Pancreas (tissue), 10 donors: Measurements from ENCODE around the gene C2CD3. TPM values are rescaled to one million over a fixed set of nuclear protein-coding genes. Genes with fewer than 3 reads are reported as not detected.

Experiments
- ATAC-seq, 4 donors: fragments of 200-7000 bp; cut with Tn5 transposase; one replicate each; pipeline versions ENCODE4 v1.8.0 to v1.9.1; 2020; ENCODE audit warnings: mild to moderate bottlenecking in 4 of 4, moderate library complexity in 4 of 4
- DNase-seq, 6 donors: peaks; one replicate each; pipeline ENCODE4 v3.0.0-alpha.2; 2020
- FAIRE-seq: peaks from 2 replicates; lab custom pipeline; 2012; peaks lifted over from hg19 to GRCh38; lab: Jason Lieb, UNC
- H3K27ac ChIP-seq, 4 donors: fragments of 200-600 bp; sonication (generic); 1 replicate in 3 of 4; 2 replicates in 1 of 4; pipeline versions ENCODE4 v1.5.0 to v1.8.0; 2020
- H3K27me3 ChIP-seq, 4 donors: fragments of 200-600 bp; one replicate each; pipeline ENCODE4 v1.8.0; 2021
- H3K36me3 ChIP-seq, 3 donors: fragments of 200-600 bp; sonication (generic) in 1 of 3; one replicate each; pipeline versions ENCODE4 v1.5.0 to v1.8.0; 2020 to 2021
- H3K4me1 ChIP-seq, 3 donors: fragments of 200-600 bp; one replicate each; pipeline ENCODE4 v1.8.0; 2021
- H3K4me3 ChIP-seq, 4 donors: fragments of 200-600 bp; sonication (generic) in 2 of 4; one replicate each; pipeline versions ENCODE4 v1.5.0 to v1.8.0; 2020 to 2021
- H3K9me3 ChIP-seq, 4 donors: fragments of 200-600 bp; one replicate each; pipeline ENCODE4 v1.8.0; 2021
- WGBS, 2 donors: extraction: QIAGEN DNeasy Blood & Tissue Kit; methylation state at CpG; one replicate each; pipeline ENCODE4 v1.1.7; 2013; 5-methylcytosine and 5-hydroxymethylcytosine counted together
- intact Hi-C, 3 donors: fragments of 100-400 bp; cut with DNase I; formaldehyde crosslinking; loops; one replicate each; pipeline versions ENCODE4 v1.11.1 to v1.14.2; 2022
- polyA plus RNA-seq, 2 donors: library from polyadenylated mRNA; stranded (reverse); fragments of 200-250 nt; gene quantifications; one replicate each; pipeline ENCODE4 v1.2.3, GENCODE V29; 2013
- total RNA-seq, 6 donors: library from RNA; stranded (reverse); fragmentation: NEBNext Ultra II Directional in 4 of 6; extraction: Animal tissue kit (Norgen Biotek cat#: 25700) in 4 of 6; gene quantifications; one replicate each; pipeline versions ENCODE4 v1.2.1 to v1.2.4, GENCODE V29; 2021 to 2023
- TF ChIP-seq, protein P1 (sequence below), 4 donors: fragments of 200-600 bp; sonication (generic) in 3 of 4; IDR thresholded peaks; one replicate each; pipeline versions ENCODE4 v1.5.0 to v1.8.0; 2021; ENCODE audit warnings: antibody characterized with exemption in 4 of 4
- donor health status: healthy with polysubstance abuse.
- donor health status: DM: no; HTN: no; CAD: no; lungs with moderate emphysema.
- donor health status: DM: no; HTN: no; CAD: no.
- donor health status: control.
- donor health status: control.
- donor health status: Bipolar disorder and iron deficiency.
- donor health status: DM: yes; HTN: yes; CAD: no.
- donor health status: DM: no; HTN: no; CAD: no.
- donor health status: DM: no; HTN: no; CAD: no.
- donor health status: DM: yes; HTN: yes; CAD: no.

C2CD3 gene
- total and polyA plus RNA-seq, 8 donors: 7.0 to 14.8 (median 8.7) TPM

DNA sequence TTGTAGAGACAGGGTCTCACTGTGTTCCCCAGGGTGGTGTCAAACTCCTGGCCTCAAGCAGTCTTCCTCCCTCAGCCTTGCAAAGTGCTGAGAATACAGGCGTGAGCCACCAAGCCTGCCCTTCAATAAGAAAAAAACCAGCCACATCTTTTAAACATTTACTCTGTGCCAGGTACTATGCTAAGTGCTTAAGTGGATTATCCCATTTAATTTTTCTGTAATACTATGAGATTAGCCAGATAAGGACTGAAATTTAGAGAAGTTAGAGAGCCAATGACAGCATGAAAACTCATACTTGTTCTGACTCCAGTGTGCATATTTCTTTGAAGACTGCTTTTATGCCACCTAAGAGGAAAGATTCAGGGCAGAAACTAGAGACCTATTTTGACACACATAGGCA lies 35.9 kb upstream of the C2CD3 start:
- FAIRE-seq: no peak
- no peak for ATAC-seq

DNA sequence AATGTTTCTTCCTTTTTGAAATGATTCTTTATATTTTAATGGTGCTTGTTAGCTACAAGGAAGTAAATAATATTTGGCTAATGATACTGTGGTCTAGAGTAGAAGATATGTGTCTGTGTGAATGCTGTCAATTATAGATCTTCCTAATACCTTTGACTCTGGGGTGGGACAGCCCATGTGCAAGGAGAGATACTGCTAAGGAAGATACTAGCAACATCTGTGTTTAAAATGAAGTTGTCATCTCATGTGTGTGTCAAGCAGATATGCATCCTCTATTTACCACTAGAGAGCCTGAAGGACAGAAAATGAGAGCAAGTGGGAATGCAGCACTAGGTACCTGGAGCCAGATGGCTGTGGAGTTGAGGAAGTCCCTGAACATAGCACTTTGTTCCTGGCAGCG lies 34.4 kb upstream of the C2CD3 start:
- DNase-seq: no peak
- TF ChIP-seq, protein P1, sequence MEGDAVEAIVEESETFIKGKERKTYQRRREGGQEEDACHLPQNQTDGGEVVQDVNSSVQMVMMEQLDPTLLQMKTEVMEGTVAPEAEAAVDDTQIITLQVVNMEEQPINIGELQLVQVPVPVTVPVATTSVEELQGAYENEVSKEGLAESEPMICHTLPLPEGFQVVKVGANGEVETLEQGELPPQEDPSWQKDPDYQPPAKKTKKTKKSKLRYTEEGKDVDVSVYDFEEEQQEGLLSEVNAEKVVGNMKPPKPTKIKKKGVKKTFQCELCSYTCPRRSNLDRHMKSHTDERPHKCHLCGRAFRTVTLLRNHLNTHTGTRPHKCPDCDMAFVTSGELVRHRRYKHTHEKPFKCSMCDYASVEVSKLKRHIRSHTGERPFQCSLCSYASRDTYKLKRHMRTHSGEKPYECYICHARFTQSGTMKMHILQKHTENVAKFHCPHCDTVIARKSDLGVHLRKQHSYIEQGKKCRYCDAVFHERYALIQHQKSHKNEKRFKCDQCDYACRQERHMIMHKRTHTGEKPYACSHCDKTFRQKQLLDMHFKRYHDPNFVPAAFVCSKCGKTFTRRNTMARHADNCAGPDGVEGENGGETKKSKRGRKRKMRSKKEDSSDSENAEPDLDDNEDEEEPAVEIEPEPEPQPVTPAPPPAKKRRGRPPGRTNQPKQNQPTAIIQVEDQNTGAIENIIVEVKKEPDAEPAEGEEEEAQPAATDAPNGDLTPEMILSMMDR (IDR thresholded peaks at IDR 0.05): no peak
- peaks cover 0 to 9% (median 3%) of the 10 kb centered on the region in 3 donors for H3K36me3 ChIP-seq
- no peak overlapping the region for H3K27ac ChIP-seq
- FAIRE-seq: no peak
- no peak for ATAC-seq
- no peak overlapping the region for H3K4me3 ChIP-seq
- intact Hi-C loops: no loop called here
- H3K9me3 ChIP-seq: no peaks in the 10 kb centered on the region
- no peaks in the 10 kb centered on the region for H3K4me1 ChIP-seq
- WGBS, 2 donors: 93 to 96% methylated on average over 1 of the region's 1 CpG
- no peaks in the 10 kb centered on the region for H3K27me3 ChIP-seq

More for the DNA sequence above, 35.9 kb upstream of the C2CD3 start:
- Histone ChIP-seq H3K27me3 (no peaks in the 10 kb centered on the region), H3K27ac (no peak overlapping the region), H3K4me1 (no peaks in the 10 kb centered on the region), H3K9me3 (no peaks in the 10 kb centered on the region), H3K36me3 (peaks cover 0 to 9% (median 3%) of the 10 kb centered on the region in 3 donors), H3K4me3 (no peak overlapping the region)
- no peak for DNase-seq
- 95 to 97% methylated on average over 1 of the region's 1 CpG for WGBS, 2 donors
- intact Hi-C loops: no loop called here
- TF ChIP-seq, protein P1 (IDR thresholded peaks at IDR 0.05): no peak

DNA sequence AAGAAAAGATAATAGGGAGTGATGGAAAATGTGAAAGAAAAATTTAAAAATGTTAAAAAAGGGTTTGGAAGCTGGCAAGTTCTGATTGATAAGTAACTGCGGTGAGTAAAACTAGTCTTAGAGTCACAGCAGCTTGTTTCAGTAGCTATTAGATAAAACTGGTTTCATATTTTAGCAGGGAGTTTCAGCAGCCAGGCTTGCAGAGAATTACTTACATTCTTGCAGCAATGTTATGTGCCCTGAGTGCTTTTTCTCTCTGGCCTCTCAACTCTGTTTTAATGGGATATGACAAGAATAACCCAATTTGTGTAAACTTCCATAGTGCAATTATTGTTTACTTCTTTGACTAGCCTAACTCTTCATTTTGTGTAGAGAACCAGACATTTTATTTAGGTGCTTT lies 33.9 kb upstream of the C2CD3 start:
- ATAC-seq: no peak
- intact Hi-C loops: no loop called here
- Histone ChIP-seq H3K36me3 (peaks cover 0 to 5% (median 3%) of the 10 kb centered on the region in 3 donors), H3K9me3 (no peaks in the 10 kb centered on the region), H3K27ac (no peak overlapping the region), H3K4me1 (no peaks in the 10 kb centered on the region), H3K4me3 (no peak overlapping the region), H3K27me3 (no peaks in the 10 kb centered on the region)
- TF ChIP-seq, protein P1 (IDR thresholded peaks at IDR 0.05): no peak
- no peak for FAIRE-seq
- DNase-seq: no peak
- 91 to 98% methylated on average over 1 of the region's 1 CpG for WGBS, 2 donors

DNA sequence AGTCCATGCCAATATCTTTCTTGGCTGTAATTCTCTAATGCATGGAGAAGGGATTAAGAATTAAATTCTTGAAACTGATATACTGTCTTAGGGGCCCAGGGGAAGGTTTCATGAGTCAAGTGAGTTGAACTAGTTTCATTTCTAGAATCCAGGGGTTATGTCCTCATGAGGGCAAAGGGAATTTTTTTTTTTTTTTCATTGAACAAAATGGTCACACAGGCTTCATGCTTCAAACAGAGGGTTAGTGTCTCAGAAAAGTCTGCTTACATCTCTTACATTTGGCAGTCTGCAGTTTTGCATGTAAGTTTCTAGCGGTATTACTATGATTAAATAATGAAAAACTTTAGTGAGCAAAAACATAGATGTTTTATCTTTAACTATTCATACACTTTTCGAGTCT lies 33.2 kb upstream of the C2CD3 start:
- TF ChIP-seq, protein P1 (IDR thresholded peaks at IDR 0.05): no peak
- no peaks in the 10 kb centered on the region for H3K36me3 ChIP-seq
- intact Hi-C loops: no loop called here
- no peaks in the 10 kb centered on the region for H3K9me3 ChIP-seq
- no peak overlapping the region for H3K4me3 ChIP-seq
- H3K4me1 ChIP-seq: no peaks in the 10 kb centered on the region
- DNase-seq (no peak), ATAC-seq (no peak), FAIRE-seq (no peak)
- no peak overlapping the region for H3K27ac ChIP-seq
- 86 to 96% methylated on average over 2 of the region's 2 CpGs for WGBS, 2 donors
- no peaks in the 10 kb centered on the region for H3K27me3 ChIP-seq

DNA sequence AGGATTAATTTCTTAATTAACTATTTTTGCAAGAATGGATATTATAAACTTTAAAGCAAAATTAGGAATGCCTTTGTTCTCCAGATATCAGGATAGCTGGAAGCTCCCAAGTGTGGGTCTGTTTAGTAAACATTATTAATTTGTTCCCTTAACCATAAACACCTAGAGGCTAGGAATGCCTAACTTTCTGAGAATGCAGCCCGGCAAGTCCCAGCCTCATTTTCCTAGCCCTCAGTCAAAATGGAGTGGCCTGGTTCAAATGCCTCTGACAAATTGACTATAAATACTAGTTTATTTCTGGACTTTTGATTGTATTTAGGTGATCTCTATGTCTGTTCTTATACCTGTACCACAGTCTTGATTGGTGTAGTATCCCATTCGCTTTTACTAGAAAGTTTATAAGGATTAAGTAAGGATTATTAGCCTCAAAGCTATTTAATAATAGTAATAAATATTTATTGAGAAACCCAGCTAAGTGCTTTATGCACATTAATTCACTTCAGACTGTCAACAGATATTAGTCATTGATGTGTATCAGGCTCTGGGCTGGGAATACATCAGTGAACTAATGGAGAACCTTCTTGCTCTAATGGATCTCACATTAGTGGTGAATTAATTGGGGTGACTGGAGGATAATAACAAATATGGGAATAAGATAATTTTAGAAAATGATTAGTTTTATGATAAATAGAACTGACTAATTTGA lies 26.1 kb upstream of the C2CD3 start:
- Histone ChIP-seq H3K27ac (no peak overlapping the region), H3K36me3 (no peaks in the 10 kb centered on the region), H3K4me1 (no peaks in the 10 kb centered on the region), H3K4me3 (no peak overlapping the region), H3K9me3 (no peaks in the 10 kb centered on the region), H3K27me3 (no peaks in the 10 kb centered on the region)
- FAIRE-seq (no peak), ATAC-seq (no peak), DNase-seq (no peak)
- 96 to 98% methylated on average over 2 of the region's 2 CpGs for WGBS, 2 donors
- TF ChIP-seq, protein P1 (IDR thresholded peaks at IDR 0.05): no peak
- intact Hi-C loops: no loop called here
